GM12864 (cell line): Measurements from ENCODE around the gene TLE4.

ENCODE experiments used
- DNase-seq: peaks from one replicate; pipeline ENCODE4 v3.0.0-alpha.2; 2011; ENCODE audit warnings: low read depth
- H3K4me3 ChIP-seq: 2 replicates; pipeline ENCODE4 v1.5.1; 2011; ENCODE audit warnings: mild to moderate bottlenecking, low read depth, low read length, control low read depth
- TF ChIP-seq, protein P1 (sequence below): IDR thresholded peaks from 2 replicates; pipeline ENCODE4 v1.5.1; 2011; ENCODE audit warnings: low read depth, mild to moderate bottlenecking, moderate library complexity, low read length, control low read depth, inconsistent platforms; ENCODE audit errors: missing control alignments

The TLE4 gene

GRCh38 chr9:79571309-79572031 is at the start of gene TLE4:
Gene TLE4, plus strand, starts transcription at chr9:79571965. Its CDS starts 826 bp downstream, at chr9:79572791.
- H3K4me3 ChIP-seq, result peak within 1 kb of the TSS; percentile 70
- DNase-seq, result peak; percentile 100
- TF ChIP-seq, protein P1, sequence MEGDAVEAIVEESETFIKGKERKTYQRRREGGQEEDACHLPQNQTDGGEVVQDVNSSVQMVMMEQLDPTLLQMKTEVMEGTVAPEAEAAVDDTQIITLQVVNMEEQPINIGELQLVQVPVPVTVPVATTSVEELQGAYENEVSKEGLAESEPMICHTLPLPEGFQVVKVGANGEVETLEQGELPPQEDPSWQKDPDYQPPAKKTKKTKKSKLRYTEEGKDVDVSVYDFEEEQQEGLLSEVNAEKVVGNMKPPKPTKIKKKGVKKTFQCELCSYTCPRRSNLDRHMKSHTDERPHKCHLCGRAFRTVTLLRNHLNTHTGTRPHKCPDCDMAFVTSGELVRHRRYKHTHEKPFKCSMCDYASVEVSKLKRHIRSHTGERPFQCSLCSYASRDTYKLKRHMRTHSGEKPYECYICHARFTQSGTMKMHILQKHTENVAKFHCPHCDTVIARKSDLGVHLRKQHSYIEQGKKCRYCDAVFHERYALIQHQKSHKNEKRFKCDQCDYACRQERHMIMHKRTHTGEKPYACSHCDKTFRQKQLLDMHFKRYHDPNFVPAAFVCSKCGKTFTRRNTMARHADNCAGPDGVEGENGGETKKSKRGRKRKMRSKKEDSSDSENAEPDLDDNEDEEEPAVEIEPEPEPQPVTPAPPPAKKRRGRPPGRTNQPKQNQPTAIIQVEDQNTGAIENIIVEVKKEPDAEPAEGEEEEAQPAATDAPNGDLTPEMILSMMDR, result no peak

DNA sequence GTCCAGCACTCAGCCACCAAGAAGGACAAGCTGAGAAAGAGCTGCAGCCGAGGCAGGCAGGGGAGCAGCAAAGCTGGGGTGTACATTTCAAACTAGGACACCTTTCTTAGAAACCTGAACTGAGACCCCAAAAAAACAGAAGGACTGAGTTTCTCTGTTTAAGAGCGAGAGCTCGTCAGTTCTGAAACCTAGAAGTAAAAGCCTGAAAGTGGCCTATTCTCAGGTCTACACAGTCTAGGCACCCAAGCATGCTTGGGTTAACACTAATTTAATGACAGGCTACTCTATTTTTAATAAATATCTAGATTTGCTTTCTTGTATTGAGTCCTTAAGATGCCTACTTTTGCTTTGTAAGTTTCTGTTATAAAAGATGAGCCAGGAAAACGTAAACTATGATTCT is 49.0 kb upstream of the TLE4 start:
- TF ChIP-seq, protein P1, result no peak
- DNase-seq, result peak; percentile 15
- H3K4me3 ChIP-seq, result no peak overlapping the region

DNA sequence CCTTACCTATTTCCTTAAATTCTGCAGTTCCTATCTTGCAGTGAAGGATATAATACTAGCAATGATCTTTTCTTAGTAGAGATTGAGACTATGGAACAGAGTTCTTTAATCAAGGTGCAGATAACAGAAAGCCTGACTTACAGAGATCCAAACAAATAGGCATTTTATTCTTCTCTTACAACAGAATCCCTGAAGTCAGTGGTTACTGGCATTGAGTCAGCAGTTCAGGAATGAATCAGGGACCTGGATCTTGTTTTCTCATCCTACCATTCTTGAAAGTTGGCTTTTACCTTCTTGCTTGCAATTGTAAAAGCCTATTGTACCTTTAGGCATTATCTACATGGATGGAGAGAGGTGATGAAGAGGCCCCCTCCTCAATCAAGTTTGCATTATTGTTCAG is 47.5 kb upstream of the TLE4 start:
- TF ChIP-seq, protein P1, result no peak
- H3K4me3 ChIP-seq, result no peak overlapping the region
- DNase-seq, result no peak

DNA sequence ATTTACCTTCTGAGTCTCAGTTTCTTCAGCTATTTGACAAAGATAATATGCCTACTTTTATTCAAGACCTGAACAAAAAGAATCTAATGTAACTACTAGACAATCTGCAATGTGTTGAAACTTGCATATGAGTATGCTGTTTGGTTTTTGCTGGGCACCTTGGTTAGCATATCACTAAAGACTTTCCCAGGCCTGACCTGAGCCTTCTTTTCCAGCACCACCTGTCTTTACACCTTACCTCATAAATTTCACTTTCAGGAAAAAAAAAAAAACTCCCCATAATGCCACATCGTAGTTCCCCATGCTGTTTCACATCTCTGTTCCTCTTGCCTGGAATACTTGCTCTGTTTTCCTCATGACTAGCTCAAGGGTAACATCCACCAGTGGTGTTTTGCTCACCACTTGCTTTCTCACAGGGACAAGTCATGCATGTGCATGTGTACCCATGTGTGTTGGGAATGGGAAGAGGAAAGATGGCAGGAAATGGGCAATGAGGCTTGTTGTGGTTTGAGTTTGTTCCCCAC is 45.6 kb upstream of the TLE4 start:
- TF ChIP-seq, protein P1, result no peak
- no peak overlapping the region for H3K4me3 ChIP-seq
- no peak for DNase-seq

GRCh38 chr9:79535534-79535933 is 36.2 kb upstream of the TLE4 start:
- H3K4me3 ChIP-seq, result no peak overlapping the region
- TF ChIP-seq, protein P1, result no peak
- no peak for DNase-seq

DNA sequence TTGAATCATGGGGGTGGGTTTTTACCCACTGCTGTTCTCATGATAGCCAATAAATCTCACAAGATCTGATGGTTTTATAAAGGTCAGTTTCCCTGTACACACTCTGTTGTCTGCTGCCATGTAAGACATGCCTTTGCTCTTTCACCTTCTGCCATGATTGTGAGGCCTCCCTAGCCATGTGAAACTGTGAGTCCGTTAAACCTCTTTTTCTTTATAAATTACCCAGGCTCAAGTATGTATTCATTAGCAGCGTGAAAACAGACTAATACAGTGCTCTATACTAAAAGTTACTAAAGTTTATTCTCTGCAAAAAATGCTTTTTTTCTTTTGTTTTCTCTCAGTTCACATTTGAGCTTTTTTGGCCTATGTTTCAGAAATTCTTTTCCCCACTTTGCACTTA is 33.9 kb upstream of the TLE4 start:
- TF ChIP-seq, protein P1, result no peak
- H3K4me3 ChIP-seq, result no peak overlapping the region
- no peak for DNase-seq
